HG03103 (cell line): Measurements from ENCODE around the gene DTNB.

ENCODE experiments used
- ATAC-seq: cut with Tn5 transposase; IDR thresholded peaks from one replicate; pipeline ENCODE4 v1.9.1; 2021; ENCODE audit warnings: low read depth; ENCODE audit not compliant: unreplicated experiment

The DTNB gene

DNA sequence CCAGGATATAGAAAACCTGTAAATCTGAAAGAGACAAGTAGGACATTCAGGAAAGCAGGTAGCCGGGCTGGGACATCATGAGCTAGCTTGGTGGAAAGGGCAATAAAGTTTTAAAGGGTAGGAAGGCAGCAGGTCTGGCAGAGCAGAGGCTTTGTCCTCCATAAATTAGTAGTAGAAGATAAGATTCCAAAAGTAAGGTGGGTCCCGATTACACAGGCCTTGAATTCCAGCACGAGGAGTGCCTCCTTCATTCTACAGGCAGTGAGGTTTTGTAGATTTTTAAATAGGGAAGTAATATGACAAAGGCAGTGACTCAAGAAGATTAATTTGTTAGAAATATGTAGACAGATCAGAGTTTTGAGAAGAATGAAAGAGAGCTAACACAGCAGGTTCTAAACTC lies 160.7 kb downstream of the DTNB start:
- ATAC-seq, result no peak

DNA sequence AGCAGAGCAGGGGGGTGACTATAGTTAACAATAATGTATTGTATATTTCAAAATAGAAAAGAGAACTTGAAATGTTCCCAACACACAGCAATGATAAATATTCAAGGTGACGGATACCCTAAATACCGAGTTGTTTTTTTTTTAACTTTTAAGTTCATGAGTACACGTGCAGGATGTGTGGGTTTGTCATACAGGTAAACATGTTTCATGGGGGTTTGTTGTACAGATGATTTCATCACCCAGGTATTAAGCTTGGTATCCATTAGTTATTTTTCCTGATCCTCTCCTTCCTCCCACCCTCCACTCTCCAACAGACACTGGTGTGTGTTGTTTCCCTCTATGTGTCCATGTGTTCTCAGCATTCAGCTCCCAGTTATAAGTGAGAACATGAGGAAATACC lies 167.2 kb downstream of the DTNB start:
- ATAC-seq, result no peak

DNA sequence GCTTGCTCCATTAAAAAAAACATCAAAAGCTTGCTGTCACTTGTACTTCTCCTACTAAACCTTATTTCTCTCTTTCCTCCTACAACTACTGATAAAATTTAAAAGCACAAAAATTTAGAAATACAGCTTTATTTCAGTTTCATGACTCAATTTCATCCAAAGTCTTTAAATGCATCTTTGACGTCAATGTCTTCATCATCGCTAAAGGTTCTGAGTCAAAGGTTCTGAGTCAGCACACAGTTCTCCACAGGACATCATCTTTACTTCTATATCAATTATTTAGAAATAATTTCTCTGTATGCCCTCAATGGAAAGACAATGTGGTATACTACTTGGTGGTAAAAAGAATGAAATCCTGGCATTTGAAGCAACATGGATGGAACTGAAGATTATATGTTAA lies 167.8 kb downstream of the DTNB start:
- no peak for ATAC-seq

DNA sequence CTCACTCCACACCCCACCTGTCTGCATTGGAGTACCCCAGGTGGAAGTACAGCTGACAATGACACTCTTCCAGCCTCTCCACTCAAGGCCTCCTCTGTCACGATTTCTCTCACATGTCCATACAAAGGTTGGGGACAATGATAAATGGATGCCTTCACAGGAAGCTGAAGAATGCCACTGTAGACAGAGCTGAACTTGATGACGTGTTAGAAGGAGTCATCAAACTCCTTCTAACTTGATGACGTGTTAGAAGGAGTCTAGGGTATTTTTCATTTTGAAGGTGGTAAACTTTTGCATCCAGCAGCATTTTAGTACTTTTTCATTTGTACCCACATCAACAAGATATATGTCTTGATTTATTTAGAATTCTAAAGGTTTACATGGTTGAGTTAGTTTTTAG lies 168.2 kb downstream of the DTNB start:
- no peak for ATAC-seq

DNA sequence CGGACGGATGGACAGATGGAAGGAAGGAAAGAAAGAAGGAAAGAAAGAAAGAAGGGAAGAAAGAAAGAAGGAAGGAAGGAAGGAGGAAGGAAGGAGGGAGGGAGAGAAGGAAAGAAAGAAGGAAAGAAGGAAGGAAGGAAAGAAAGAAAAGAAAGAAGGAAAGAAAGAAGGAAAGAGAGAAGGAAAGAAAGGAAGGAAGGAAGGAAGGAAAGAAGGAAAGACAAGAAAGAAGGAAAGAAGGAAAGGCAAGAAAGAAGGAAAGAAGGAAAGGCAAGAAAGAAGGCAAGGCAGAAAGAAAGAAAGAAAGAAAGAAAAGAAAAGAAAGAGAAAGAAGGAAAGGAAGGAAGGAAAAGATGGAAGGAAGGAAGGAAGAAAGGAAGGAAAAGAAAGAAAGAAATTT lies 169.1 kb downstream of the DTNB start:
- no peak for ATAC-seq

DNA sequence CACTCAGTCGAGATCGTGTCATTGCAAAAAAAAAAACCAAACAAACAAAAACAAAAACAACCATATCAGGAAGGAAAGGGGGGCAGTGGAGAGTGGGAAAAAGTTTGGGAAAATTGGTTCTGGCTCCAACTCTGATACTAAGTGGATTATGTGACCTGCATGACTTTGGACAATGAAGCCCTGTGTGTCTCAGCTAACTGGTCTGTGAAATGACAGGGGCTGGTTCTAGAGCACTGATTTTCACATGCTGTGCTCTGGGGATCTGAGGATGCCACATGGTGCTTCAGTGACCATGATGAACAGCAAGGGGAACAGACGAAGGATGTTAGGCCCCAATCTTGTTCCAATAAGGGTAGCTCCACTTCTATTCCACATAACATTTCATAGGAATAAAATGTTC lies 174.2 kb downstream of the DTNB start:
- no peak for ATAC-seq

DNA sequence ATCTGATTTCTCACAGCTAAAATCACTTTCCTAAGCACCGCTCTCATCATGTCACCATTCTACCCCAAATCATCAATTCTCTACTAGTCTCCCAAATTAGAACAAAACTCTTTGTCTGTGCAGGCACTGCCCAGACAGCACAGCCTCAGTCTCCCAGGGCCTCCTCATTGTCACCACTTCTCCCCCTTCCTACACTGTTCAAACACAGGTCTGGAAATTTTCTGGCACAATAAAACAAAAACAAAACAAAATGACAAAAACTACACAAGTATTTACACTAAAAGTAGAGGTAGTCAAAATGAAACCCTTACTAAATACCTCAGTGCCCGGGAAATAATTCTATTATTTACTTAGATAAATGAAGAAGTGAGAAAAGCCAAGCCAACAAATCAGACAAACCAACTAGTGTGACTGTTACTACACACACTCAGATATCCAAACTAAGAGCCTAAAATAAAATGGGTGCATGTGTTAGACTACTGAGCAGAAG lies 175.4 kb downstream of the DTNB start:
- no peak for ATAC-seq

DNA sequence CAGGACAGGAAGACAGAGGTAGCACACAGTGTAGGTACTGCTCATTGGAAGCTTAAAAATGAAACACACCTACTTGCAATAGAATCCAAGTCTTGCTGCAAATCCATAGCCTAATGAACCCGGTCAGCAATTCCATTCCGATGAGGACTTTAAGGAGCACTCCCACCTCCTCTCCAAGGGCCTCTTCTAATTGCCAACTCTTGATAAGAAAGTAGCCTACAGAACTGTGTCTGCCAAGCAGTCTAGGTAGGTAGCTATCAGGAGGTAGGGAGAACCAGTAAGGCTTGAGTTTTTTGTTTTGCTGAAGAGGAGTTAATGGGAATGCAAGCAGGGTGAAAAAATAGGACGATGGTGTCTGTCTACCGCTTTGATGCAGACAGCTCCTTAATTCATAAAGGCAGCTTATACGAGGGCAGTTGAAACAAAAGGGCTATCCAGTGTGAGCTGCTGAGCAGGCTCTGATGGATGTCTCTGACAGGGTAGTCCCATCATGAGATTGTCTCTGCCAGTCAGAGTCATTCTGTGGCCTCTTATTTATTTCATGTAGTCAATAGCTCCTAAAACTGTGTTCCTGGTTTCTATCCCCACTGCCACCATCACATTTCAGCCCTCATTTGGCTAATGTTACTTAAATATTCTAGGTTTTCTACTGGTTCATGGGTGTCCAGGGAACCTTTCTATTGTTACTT lies 176.0 kb downstream of the DTNB start:
- no peak for ATAC-seq

DNA sequence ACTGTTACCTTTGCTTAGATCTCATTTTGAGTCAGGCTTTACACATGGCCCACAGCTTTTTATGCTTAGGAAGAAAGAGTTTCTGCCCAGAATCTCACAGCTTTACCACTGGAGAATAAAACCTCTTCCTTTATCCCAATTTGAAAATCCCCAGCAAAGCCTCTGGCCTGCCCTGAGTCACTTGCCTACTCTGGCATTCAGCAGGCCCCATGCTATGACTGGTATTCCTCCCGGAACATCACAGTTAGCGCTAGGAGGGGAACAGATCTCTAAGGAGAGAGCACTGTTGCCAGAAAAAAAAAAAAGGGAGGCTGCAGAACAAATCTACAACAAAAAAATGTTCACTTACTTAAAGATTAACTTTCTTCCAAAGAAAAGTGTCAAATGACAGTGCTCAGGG lies 178.8 kb downstream of the DTNB start:
- no peak for ATAC-seq

DNA sequence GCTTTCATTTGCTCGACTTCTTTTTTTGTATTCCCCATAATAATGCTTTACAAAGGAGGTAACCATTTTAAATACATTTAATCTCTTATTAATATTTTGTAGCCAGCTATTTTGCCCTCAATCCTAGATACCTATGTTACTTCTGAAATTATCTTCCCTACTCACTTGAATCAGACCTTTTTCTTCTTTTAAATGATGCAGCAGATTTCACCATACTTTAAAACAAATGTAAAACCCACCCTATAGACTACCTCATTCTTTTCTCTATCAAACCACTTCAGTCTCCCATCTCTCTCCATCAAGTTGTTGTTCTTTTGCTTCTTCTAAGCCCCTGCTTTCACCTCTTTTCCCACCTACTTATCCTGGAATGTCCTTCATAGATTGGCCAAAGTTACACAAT lies 180.2 kb downstream of the DTNB start:
- no peak for ATAC-seq

DNA sequence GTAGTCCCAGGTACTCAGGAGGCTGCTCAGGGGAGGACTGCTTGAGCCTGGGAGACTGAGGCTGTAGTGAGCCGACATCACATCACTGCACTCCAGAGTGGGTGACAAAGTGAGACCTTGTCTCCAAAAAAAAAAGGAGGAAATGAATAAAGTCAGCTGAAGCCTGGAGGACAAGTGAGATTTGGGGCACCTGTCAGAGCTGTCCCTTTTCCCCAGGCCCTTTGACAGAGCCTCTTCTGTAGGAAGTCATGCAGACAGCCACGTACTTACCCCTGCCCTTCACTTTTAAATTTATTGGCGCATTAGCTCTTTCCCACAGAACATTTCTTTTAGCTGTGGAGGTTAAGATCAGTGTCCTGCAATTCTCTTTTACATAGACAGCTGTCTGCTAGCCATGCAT lies 180.7 kb downstream of the DTNB start:
- ATAC-seq, result no peak

DNA sequence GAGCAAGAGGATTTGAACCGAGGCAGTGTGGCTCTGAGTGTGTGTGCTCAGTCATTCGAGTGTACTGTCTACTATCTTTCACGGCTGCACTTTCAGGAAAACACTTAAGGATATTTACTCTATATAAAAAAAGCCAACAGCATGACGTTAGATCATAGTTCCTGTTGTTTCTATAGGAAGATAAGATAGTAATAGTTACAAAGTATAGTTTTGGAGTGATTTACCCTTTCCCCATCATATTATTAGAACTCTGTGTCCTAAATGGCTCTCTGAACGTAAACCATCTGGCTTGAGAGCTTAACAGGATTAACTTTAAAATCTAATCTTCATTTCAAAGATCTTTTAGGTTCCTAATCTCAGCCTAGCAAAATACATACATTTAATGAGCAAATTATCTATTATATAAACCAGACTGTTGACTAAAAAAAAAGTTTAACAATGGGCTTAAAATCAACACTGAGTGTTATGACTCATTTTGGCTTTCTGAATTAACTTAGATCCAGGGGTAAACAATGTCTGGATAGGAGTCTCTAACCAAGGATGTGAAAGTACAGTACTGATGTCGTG lies 181.3 kb downstream of the DTNB start:
- no peak for ATAC-seq

DNA sequence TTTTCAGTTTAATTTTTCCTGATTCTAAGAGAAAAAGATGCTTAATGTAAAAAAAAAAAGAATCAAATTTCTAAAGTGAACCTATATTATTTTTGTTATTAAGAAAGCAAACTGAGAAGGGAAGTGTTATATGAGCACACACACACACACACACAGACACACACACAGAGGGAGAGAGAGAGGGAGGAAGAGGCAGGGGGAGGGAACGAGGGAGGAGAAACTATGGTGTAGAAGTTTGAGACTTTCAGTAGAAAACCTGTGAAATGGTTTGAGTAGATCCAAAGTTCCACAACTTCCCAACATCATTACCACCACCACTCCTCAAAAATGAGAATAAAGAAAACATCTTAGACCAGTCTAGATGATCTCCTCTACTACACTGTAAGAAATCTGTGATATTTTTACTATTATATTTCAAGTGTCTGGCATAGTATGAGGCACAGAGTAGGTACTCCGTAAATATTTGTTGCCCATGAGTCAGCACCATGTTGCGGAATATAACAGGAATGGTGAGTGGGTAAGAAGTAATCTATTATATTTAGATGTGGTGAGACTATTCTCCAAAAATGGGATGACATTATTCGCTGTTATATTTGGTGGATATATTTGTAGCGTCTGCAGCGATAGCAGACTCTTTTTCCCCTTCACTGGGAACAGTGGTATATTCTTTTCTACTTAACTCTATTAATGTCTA lies 182.2 kb downstream of the DTNB start:
- ATAC-seq, result no peak

DNA sequence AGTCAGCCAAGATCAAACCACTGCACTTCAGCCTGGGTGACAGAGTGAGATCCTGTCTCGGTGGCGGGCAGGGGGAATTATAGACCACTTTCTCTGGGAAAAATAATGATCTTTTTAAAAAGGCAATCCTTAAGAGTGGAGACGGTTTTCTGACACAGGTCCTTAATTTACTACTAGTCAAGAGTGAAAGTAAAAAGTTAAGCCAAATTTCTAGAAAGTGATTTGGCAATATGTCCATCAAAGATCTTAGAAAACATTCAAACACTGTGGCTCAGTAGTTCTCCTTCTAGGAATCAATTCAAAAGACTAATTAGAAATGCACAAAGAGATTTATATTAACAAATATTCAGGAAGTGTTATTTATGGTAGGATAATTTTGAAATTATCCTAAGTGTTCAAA lies 183.2 kb downstream of the DTNB start:
- ATAC-seq, result no peak

DNA sequence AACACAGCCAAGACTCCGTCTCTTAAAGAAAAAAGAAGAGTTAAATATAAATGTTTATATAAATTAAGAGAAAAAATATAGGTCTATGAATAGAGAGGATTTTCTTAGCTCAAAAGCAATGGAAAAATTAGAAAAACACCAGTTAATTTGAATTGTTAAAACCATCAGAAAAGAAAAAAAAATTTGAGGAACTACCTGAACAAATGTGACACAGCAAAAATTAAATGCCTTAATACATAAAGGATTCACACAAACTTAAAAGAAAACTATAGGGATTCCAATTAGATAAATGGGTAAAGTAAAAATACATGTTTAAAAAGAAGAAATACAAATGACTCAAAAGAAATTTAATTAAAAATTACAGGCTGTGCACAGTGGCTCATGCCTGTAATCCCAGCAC lies 183.7 kb downstream of the DTNB start:
- no peak for ATAC-seq

DNA sequence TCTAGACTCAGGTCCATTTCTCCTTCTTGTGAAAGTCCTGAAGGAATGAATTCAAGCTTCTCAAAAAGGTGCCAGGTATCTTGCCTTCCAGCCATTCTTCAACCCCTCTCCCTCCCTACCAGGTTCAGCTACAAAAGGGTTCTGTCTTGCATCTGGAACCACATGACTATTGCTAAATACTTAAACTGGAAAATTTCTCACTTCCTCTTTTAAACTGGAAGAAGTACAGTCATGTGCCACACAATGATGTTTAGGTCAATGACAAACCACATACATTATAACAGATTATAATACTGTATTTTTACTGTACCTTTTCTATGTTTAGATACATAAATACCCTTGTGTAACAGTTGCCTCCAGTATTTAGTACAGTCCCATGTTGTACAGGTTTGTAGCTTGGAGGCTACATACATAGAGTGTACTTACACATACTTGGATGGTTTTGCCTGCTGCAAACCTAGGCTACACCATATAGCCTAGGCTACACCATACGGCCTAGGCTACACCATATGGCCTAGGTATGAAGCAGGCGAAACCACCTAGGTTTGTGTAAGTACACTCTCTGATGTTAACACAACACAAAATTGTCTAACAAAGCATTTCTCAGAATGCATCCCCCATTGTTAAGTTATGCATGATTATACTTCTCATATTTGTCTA lies 189.6 kb downstream of the DTNB start:
- peak; percentile 81 for ATAC-seq

DNA sequence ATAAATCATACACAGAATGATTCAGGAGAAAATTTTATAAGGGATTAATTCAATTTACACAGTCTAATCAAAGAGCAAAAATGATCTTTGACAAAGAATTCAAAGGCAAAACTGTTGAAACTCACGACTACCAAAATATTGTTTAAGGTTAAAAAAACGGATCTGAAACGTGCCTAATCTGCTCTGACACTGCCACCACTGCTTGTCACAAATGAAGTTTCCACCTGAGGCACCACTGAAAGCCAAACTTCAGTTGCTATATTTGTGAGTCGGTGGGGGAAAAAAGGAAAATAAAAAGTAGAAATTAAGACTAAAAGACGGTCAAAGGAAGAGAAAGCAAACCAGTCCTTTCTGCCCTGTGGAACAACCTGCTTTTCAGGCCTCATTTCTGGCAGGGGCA lies 191.0 kb downstream of the DTNB start:
- no peak for ATAC-seq

DNA sequence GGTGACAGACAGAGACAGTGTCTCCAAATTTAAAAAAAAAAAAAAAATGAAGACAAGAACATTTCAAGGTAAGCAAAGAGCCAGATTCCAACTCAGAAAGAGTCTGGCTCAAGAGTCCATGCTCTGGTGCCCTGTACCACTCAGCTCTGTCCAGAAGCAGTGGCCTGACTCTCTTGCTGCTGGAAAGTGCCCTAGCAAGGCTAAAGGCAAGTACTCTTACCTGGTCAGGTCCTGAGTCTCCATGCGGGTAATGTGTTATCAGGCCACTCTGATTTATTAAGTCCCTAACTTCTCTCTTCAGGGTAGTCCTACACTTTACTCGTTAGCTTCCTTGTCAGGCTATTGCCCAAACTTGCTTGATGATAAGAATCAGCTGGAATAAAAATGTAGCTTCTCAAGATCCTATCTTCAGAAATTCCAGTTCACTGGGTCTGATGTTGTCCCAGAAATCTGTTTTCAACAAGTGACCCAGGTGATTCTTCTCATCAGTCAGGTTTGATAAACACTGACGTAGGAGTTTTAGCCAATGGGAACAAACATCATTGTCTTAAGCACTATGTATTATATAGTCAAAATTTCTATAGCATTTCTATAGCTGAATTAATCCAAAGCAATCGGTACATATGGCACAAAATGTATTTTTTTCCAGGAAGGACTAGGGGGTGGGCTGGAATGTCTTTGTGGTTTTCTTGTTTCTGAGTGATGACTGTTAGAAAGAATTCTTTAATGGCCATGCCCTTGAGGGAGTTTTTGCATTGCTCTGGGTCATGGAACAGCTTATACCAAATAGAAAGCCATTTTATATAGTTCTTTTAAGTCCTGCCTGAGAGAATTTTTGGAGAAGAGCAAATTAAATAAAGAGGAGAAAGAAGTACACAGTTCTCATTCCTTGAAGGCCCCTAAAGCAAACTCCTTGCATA lies 191.7 kb downstream of the DTNB start:
- ATAC-seq, result no peak

DNA sequence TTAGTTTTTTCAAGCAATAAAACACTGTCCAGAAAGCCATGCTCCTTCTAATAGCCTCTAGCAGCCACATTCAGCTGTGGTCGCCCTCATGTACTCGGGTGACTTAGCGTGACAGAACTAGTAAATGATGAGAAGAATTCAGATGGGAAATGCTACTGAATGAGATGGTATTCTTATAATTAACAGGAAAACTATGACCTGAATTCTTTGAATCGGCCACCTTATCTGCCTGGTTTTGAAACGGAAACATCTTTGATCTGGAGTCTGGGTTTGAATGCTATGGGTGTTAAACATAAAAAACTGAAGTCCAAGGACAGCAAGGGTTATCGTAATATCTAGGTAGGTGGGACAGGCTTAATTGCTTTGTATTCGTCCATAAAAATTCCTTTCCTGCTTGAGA lies 192.8 kb downstream of the DTNB start:
- no peak for ATAC-seq

DNA sequence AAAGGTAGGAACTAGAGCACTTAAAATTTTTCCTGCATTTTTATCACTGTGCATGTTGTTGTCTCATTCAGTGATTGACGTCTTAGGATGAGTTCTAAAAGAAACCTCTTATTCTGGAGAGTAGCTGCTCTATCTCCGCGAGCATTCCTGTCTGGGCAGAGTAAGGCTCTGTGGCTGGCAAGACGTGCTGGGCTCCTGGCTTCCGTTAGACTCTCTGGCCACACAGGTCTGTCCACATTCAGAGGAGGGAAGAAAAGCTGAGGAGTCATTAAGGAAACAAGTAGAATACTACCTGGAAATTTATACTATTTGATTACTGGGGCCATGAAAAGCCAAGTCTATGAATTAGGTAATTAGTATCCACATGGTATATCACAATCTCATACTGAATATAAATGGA lies 193.6 kb downstream of the DTNB start:
- no peak for ATAC-seq

DNA sequence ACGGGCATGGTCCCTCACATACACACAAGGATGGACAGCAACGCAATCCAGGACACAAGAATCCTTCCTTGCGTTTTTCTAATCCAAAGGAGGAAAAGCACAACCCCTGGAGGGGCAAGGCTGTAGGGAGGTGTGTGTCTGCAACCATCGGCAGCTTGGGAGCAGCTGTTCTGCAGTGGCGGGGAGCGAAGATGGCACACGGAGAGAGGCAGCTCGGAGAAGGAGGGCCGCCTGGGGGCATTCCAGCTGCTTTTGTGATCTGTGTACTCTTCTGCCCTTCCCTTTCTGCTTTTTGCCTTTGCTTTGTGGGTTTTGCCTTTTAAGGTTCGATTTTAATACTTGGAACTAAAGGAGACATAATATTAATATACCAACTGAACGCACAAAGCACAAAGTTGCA lies 194.6 kb downstream of the DTNB start:
- no peak for ATAC-seq
